ENCODE data around the gene ZBTB45. TPM values are rescaled to one million over a fixed set of nuclear protein-coding genes. Genes with fewer than 3 reads are reported as not detected.

The ZBTB45 gene
- total RNA-seq, 1 donor from 2014 or later = 2.2 TPM

GRCh38 chr19:58547323-58548312 lies 28.0 kb upstream of the ZBTB45 start:
- H3K9ac ChIP-seq = no peak overlapping the region
- H3K4me3 ChIP-seq = no peak overlapping the region

GRCh38 chr19:58546019-58546530 lies 26.5 kb upstream of the ZBTB45 start:
- Mint-ChIP-seq H3K9me3 (no peaks in the 10 kb centered on the region), H3K4me1 (peaks cover 21% of the 10 kb centered on the region), H3K27ac (peak overlapping the region; percentile 29), H3K27me3 (ENCODE audit: insufficient read depth, low read depth) (peaks cover 20% of the 10 kb centered on the region), H3K4me3 (peak overlapping the region; percentile 99), H3K36me3 (peaks cover 31% of the 10 kb centered on the region)
- H3K27me3 ChIP-seq = peaks cover 20% of the 10 kb centered on the region
- H3K4me1 ChIP-seq = peaks cover 12% of the 10 kb centered on the region
- peaks cover 51% of the 10 kb centered on the region for H3K79me2 ChIP-seq (ENCODE audit: low read depth)
- peaks cover 65% of the 10 kb centered on the region for H3F3A ChIP-seq (ENCODE audit: low read depth)
- peak overlapping the region; percentile 99 for H3K4me3 ChIP-seq
- H3K9me3 ChIP-seq (ENCODE audit: low read depth) = no peaks in the 10 kb centered on the region
- no peaks in the 10 kb centered on the region for H3K36me3 ChIP-seq
- peak overlapping the region; percentile 99 for H3K4me2 ChIP-seq
- DNase-seq (ENCODE audit: low spot score) = no peak
- H3K9ac ChIP-seq = peak overlapping the region; percentile 91
- no peak overlapping the region for H3K27ac ChIP-seq
- peaks cover 64% of the 10 kb centered on the region for H4K20me1 ChIP-seq (ENCODE audit: low read depth)
- TF ChIP-seq EZH2phosphoT487 (IDR thresholded peaks at IDR 0.05) (no peak), EZH2 (IDR thresholded peaks at IDR 0.05) (no peak)
- TF ChIP-seq, protein P1, sequence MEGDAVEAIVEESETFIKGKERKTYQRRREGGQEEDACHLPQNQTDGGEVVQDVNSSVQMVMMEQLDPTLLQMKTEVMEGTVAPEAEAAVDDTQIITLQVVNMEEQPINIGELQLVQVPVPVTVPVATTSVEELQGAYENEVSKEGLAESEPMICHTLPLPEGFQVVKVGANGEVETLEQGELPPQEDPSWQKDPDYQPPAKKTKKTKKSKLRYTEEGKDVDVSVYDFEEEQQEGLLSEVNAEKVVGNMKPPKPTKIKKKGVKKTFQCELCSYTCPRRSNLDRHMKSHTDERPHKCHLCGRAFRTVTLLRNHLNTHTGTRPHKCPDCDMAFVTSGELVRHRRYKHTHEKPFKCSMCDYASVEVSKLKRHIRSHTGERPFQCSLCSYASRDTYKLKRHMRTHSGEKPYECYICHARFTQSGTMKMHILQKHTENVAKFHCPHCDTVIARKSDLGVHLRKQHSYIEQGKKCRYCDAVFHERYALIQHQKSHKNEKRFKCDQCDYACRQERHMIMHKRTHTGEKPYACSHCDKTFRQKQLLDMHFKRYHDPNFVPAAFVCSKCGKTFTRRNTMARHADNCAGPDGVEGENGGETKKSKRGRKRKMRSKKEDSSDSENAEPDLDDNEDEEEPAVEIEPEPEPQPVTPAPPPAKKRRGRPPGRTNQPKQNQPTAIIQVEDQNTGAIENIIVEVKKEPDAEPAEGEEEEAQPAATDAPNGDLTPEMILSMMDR (IDR thresholded peaks at IDR 0.05) = no peak
- H2AFZ ChIP-seq (replicated peaks) = no peak overlapping the region

More at GRCh38 chr19:58547323-58548312, 28.0 kb upstream of the ZBTB45 start:
- Histone ChIP-seq H3F3A (ENCODE audit: low read depth) (peaks cover 81% of the 10 kb centered on the region), H3K79me2 (ENCODE audit: low read depth) (peaks cover 54% of the 10 kb centered on the region), H3K4me1 (peaks cover 12% of the 10 kb centered on the region), H3K27ac (no peak overlapping the region), H3K9me3 (ENCODE audit: low read depth) (no peaks in the 10 kb centered on the region), H4K20me1 (ENCODE audit: low read depth) (peaks cover 69% of the 10 kb centered on the region), H3K27me3 (peaks cover 5% of the 10 kb centered on the region), H3K36me3 (no peaks in the 10 kb centered on the region), H2AFZ (replicated peaks) (no peak overlapping the region), H3K4me2 (no peak overlapping the region)
- peaks cover 36% of the 10 kb centered on the region for H3K36me3 Mint-ChIP-seq
- peaks cover 23% of the 10 kb centered on the region for H3K4me1 Mint-ChIP-seq
- no peaks in the 10 kb centered on the region for H3K9me3 Mint-ChIP-seq
- no peak overlapping the region for H3K27ac Mint-ChIP-seq
- TF ChIP-seq EZH2 (IDR thresholded peaks at IDR 0.05) = no peak
- TF ChIP-seq, protein P1 (IDR thresholded peaks at IDR 0.05) = no peak
- no peak for TF ChIP-seq EZH2phosphoT487 (IDR thresholded peaks at IDR 0.05)
- DNase-seq (ENCODE audit: low spot score) = no peak
- no peak overlapping the region for H3K4me3 Mint-ChIP-seq
- peaks cover 20% of the 10 kb centered on the region for H3K27me3 Mint-ChIP-seq (ENCODE audit: insufficient read depth, low read depth)

- Mint-ChIP-seq H3K36me3 (peaks cover 29% of the 10 kb centered on the region), H3K4me3 (peak overlapping the region; percentile 99), H3K4me1 (peaks cover 21% of the 10 kb centered on the region), H3K27me3 (ENCODE audit: insufficient read depth, low read depth) (peaks cover 20% of the 10 kb centered on the region), H3K9me3 (no peaks in the 10 kb centered on the region), H3K27ac (peak overlapping the region; percentile 69)
- Histone ChIP-seq H3K79me2 (ENCODE audit: low read depth) (peaks cover 51% of the 10 kb centered on the region), H3K9ac (peak overlapping the region; percentile 91), H3F3A (ENCODE audit: low read depth) (peaks cover 59% of the 10 kb centered on the region), H3K4me3 (peak overlapping the region; percentile 99), H2AFZ (replicated peaks) (no peak overlapping the region), H3K9me3 (ENCODE audit: low read depth) (no peaks in the 10 kb centered on the region), H3K36me3 (no peaks in the 10 kb centered on the region), H3K4me1 (peaks cover 12% of the 10 kb centered on the region), H3K27ac (no peak overlapping the region), H3K4me2 (peak overlapping the region; percentile 99), H3K27me3 (peaks cover 26% of the 10 kb centered on the region), H4K20me1 (ENCODE audit: low read depth) (peaks cover 58% of the 10 kb centered on the region)
- TF ChIP-seq, protein P1 (IDR thresholded peaks at IDR 0.05) = no peak
- DNase-seq (ENCODE audit: low spot score) = peak; percentile 42
These were observed 25.8 kb upstream of the ZBTB45 start for GRCh38 chr19:58545286-58546018.

Measured in neural progenitor cell (in vitro differentiated cells).